Measurements from ENCODE around the gene KCNQ4.

KCNQ4 gene

GRCh38 chr1:40785446-40785845 lies 1.9 kb downstream of the KCNQ4 start:
- DNase-seq (ENCODE audit: low read depth, low spot score): no peak
- ChIA-PET CTCF (interaction anchor here (2.3 kb wide), 1 partner anchor 11 kb away, joined by 8 read pairs; no protein-coding TSS in a partner anchor), POLR2A (no interaction called here)
- TF ChIP-seq CTCF (IDR thresholded peaks at IDR 0.05; ENCODE audit: insufficient read depth, low read length, missing control alignments): no peak
- H3K4me3 ChIP-seq (ENCODE audit: low read depth, low read length): no peak overlapping the region

DNA sequence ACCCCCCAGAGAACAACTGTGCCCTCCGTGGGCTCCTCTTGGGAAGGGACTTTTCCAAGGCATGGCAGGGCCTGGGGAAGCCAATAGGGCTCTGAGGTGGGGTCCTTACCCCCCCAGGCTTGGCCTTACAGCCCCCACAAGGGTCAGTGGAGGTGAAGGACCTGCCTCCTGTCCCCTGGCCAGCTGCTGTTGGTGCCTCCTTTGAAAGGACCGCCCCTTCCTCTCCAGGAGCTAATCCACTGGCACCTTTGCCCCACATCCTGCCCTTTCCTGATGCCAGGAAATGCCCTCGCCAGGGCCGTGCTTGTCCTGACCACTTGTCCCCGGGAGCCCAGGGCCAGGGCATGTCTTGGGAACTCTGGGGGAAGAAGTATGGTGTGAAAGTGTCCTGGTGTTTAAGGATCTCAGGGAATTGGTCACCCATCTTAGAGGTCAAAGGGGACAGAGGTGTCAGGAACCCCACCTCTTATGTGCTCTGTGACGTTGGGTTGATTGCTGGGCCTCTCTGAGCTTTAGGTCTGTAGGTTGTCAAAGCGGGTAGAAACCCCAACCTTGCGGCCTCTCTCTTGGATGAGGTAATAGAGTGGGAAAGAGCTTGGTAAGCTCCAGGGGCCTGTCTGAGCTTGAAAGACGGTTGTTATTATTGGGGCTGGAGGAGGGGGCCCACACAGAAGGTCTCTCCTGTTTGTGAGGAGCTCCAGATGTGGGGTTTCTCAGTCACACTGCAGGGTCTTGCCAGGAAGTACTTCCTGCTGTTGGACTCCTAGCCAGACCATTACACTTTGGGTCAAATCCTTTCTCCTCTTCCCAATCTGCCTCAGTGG lies 2.8 kb downstream of the KCNQ4 start:
- no peak for TF ChIP-seq CTCF (IDR thresholded peaks at IDR 0.05; ENCODE audit: insufficient read depth, low read length, missing control alignments)
- ChIA-PET POLR2A (no interaction called here), CTCF (interaction anchor here (1.6 kb wide), 2 partner anchors 12 to 13 kb away, joined by 5 to 8 read pairs; no protein-coding TSS in a partner anchor)
- no peak for DNase-seq (ENCODE audit: low read depth, low spot score)
- no peak overlapping the region for H3K4me3 ChIP-seq (ENCODE audit: low read depth, low read length)

- ChIA-PET CTCF (interaction anchor here (1.0 to 1.6 kb wide), 3 partner anchors 12 to 118 kb away, joined by 4 to 8 read pairs (median 5); no protein-coding TSS in a partner anchor), POLR2A (no interaction called here)
- TF ChIP-seq CTCF (IDR thresholded peaks at IDR 0.05; ENCODE audit: insufficient read depth, low read length, missing control alignments): no peak
- no peak overlapping the region for H3K4me3 ChIP-seq (ENCODE audit: low read depth, low read length)
- no peak for DNase-seq (ENCODE audit: low read depth, low spot score)
These were observed 3.6 kb downstream of the KCNQ4 start for GRCh38 chr1:40786995-40787705.

DNA sequence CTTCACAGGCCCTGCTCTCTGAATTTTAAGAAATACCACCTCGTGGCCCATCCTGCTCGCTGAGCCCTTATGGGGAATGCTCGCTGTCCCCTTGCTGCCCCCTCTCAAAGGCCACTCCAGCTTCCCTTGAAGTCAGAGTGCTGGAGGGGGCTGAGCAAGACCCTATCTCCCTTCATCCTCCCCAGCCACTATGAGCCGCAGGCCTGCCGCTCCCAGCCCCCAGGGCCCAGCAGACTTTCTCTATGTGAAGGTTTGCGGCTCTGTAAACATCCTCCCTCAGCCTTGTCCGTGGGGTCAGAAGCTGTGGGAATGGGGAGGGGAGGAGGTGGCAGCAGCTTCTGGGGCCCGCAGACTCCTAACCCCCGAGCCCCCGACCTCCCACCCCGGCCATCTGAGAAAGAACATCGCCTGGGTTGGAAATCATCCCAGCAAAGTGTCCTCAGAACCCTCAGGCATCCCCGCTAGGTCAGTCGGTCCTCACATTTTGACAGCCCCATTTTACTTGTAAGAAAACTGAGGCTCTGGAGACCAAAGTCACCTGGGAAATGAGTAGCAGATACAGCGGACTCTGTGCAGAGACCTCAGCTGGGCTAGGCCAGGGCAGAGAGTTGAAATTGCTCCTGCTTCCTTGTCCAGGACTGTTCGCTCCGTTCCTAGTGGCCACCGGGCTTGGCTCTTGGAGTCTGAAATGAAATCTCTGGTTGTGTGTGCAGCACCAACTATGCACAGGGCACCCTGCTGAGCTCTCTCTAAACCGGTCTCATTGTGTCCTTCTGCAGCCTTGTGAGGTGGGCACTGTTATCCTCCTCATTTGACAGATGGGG lies 4.4 kb downstream of the KCNQ4 start:
- no peak for DNase-seq (ENCODE audit: low read depth, low spot score)
- TF ChIP-seq CTCF (IDR thresholded peaks at IDR 0.05; ENCODE audit: insufficient read depth, low read length, missing control alignments): no peak
- POLR2A ChIA-PET: no interaction called here
- CTCF ChIA-PET: interaction anchor here (0.7 to 1.6 kb wide), 4 partner anchors 13 to 119 kb away, joined by 3 to 8 read pairs (median 4); no protein-coding TSS in a partner anchor
- no peak overlapping the region for H3K4me3 ChIP-seq (ENCODE audit: low read depth, low read length)

- no peak for DNase-seq (ENCODE audit: low read depth, low spot score)
- POLR2A ChIA-PET: no interaction called here
- H3K4me3 ChIP-seq (ENCODE audit: low read depth, low read length): no peak overlapping the region
- CTCF ChIA-PET: interaction anchor here (0.7 to 1.0 kb wide), 2 partner anchors 14 to 120 kb away, joined by 3 to 4 read pairs; no protein-coding TSS in a partner anchor
- no peak for TF ChIP-seq CTCF (IDR thresholded peaks at IDR 0.05; ENCODE audit: insufficient read depth, low read length, missing control alignments)
These were observed 5.2 kb downstream of the KCNQ4 start for GRCh38 chr1:40788561-40789341.

Measured in AG04449 (cell line).